ENCODE data around the gene ADCYAP1R1. TPM values are rescaled to one million over a fixed set of nuclear protein-coding genes. Genes with fewer than 3 reads are reported as not detected.

Gene ADCYAP1R1
- total and polyA plus RNA-seq, 2 of the 8 experiments (the other 6 are each of a cell fraction or from before 2014, with no cell fraction given) = 14.4 to 14.6 TPM

DNA sequence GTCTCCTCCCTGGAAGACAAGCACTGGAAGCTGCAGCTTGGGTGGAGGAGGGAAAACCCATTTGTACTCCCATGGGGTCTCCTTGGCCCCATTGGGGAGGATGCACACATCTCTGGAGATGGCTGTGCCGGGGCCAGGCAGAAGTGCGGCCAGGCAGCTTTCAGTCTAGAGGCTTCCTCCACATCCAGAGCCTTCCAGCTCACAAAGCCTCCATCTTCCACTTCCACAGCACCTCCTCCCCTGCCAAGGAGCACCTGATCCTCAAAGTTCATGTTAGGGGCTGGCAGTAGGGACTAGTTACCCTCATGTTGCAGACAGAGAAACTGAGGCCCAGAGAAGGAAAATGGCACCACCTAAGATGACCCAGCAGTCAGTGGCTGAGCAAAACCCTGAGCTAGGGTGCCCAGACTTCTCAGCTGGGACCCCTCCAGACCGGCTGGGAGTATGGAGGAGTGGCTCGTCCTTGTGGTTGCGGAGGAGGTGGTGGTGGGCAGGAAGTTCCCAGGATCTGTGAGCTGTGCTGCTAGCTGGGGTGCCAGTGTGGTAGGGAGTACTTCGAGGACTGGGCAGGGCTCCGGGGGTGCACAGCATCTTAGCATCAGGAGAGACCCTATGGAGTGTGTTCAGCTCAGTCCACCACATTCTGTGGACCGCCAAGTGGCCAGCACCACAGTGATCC is 44.2 kb downstream of the ADCYAP1R1 start:
- no peak for DNase-seq (ENCODE audit: low read depth in 1 of 2, low spot score in 2 of 2)
- CTCF ChIA-PET (ENCODE audit: partially characterized antibody) = interaction anchor here (0.9 to 19.4 kb wide), 8 partner anchors 10 to 158 kb away, joined by 3 to 162 read pairs (median 4); no protein-coding TSS in a partner anchor
- TF ChIP-seq RNF2 (IDR thresholded peaks at IDR 0.05; ENCODE audit: borderline replicate concordance, low read depth, low read length, missing control alignments, poor library complexity, severe bottlenecking) = no peak
- no peak for TF ChIP-seq SIRT6 (IDR thresholded peaks at IDR 0.05; ENCODE audit: low read length)
- TF ChIP-seq, protein P1, sequence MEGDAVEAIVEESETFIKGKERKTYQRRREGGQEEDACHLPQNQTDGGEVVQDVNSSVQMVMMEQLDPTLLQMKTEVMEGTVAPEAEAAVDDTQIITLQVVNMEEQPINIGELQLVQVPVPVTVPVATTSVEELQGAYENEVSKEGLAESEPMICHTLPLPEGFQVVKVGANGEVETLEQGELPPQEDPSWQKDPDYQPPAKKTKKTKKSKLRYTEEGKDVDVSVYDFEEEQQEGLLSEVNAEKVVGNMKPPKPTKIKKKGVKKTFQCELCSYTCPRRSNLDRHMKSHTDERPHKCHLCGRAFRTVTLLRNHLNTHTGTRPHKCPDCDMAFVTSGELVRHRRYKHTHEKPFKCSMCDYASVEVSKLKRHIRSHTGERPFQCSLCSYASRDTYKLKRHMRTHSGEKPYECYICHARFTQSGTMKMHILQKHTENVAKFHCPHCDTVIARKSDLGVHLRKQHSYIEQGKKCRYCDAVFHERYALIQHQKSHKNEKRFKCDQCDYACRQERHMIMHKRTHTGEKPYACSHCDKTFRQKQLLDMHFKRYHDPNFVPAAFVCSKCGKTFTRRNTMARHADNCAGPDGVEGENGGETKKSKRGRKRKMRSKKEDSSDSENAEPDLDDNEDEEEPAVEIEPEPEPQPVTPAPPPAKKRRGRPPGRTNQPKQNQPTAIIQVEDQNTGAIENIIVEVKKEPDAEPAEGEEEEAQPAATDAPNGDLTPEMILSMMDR (IDR thresholded peaks at IDR 0.05; ENCODE audit: control extremely low read depth in 1 of 3, insufficient read depth in 1 of 3, low read depth in 1 of 3, low read length in 3 of 3) = no peak
- TF ChIP-seq EP300 (IDR thresholded peaks at IDR 0.05; ENCODE audit: borderline replicate concordance in 1 of 2, low read depth in 2 of 2, low read length in 2 of 2) = no peak
- no peak for TF ChIP-seq RXRA (IDR thresholded peaks at IDR 0.05; ENCODE audit: insufficient read depth, low read depth, low read length)
- no peak for TF ChIP-seq TBP (IDR thresholded peaks at IDR 0.05; ENCODE audit: low read depth, low read length)
- no peak for TF ChIP-seq CBX8 (IDR thresholded peaks at IDR 0.05; ENCODE audit: borderline replicate concordance, low read depth, low read length)

More for the DNA sequence above, 44.2 kb downstream of the ADCYAP1R1 start:
- Histone ChIP-seq H2AK5ac (ENCODE audit: low read depth, low read length) (no peak overlapping the region), H3K4me3 (ENCODE audit: extremely low read depth in 1 of 4, insufficient read depth in 2 of 4, low read depth in 3 of 4, low read length in 4 of 4) (no peak overlapping the region), H3K23ac (ENCODE audit: insufficient read length) (no peak overlapping the region), H2AFZ (ENCODE audit: low read length) (no peak overlapping the region), H3K4ac (replicated peaks; ENCODE audit: insufficient read length, low read depth, low read length) (no peak overlapping the region), H3K56ac (replicated peaks; ENCODE audit: insufficient read length, low read depth, low read length) (no peak overlapping the region), H4K91ac (replicated peaks; ENCODE audit: insufficient read length, low read length) (no peak overlapping the region), H3K27ac (ENCODE audit: low read depth, low read length) (no peak overlapping the region), H2BK120ac (replicated peaks; ENCODE audit: low read depth, low read length) (no peak overlapping the region), H3K4me2 (ENCODE audit: insufficient read depth in 1 of 2, low read depth in 2 of 2, low read length in 2 of 2) (no peak overlapping the region), H3K9me3 (ENCODE audit: insufficient read depth in 2 of 2, low read depth in 1 of 2, low read length in 1 of 2) (no peaks in the 10 kb centered on the region), H2BK15ac (ENCODE audit: low read length) (no peak overlapping the region), H2BK12ac (ENCODE audit: low read depth, low read length) (no peak overlapping the region), H3K79me2 (ENCODE audit: control insufficient read depth in 1 of 2, insufficient read depth in 2 of 2, low read length in 2 of 2) (no peaks in the 10 kb centered on the region), H2BK5ac (ENCODE audit: low read depth, low read length) (no peak overlapping the region), H3K4me1 (replicated peaks in 1 of 4; ENCODE audit: control insufficient read depth in 3 of 4, insufficient read depth in 4 of 4, low read length in 3 of 4) (no peaks in the 10 kb centered on the region), H3K23me2 (ENCODE audit: low read depth, low read length) (no peaks in the 10 kb centered on the region), H4K8ac (ENCODE audit: extremely low read depth, insufficient read depth, low read length) (no peak overlapping the region; the same call in 1 of the 2 replicates), H4K20me1 (replicated peaks in 1 of 2; ENCODE audit: control insufficient read depth in 1 of 2, insufficient read depth in 2 of 2, low read length in 2 of 2) (peaks cover 3 to 5% of the 10 kb centered on the region in 2 experiments), H3K27me3 (replicated peaks in 1 of 4; ENCODE audit: control insufficient read depth in 3 of 4, extremely low read depth in 1 of 4, insufficient read depth in 3 of 4, low read length in 3 of 4) (no peaks in the 10 kb centered on the region), H2BK20ac (ENCODE audit: low read length) (no peak overlapping the region), H3K79me1 (ENCODE audit: low read depth, low read length) (no peaks in the 10 kb centered on the region), H4K5ac (ENCODE audit: insufficient read length, low read depth, low read length) (no peak overlapping the region), H3K14ac (ENCODE audit: insufficient read length) (no peak overlapping the region), H3K18ac (ENCODE audit: extremely low read depth, low read length) (no peak overlapping the region), H3K36me3 (ENCODE audit: control insufficient read depth in 2 of 4, insufficient read depth in 4 of 4, low read length in 3 of 4) (peaks cover 0 to 5% (median 0%) of the 10 kb centered on the region in 4 experiments; a peak in 2 of 8 replicates), H3K9ac (replicated peaks in 1 of 4; ENCODE audit: extremely low read depth in 1 of 4, low read depth in 3 of 4, low read length in 3 of 4) (no peak overlapping the region)
- FAIRE-seq = no peak
- WGBS, 2 experiments (ENCODE audit: extremely low coverage in 1 of 2, insufficient coverage in 1 of 2, insufficient read length in 1 of 2, insufficient replicate concordance in 2 of 2, low coverage in 1 of 2, low lambda C conversion rate in 2 of 2, missing lambda C conversion rate in 1 of 2) = 77% methylated on average over 8 of the region's 8 CpGs; no CpG with 5 or more reads in 1 of the 2 experiments
- POLR2A ChIA-PET (ENCODE audit: partially characterized antibody) = interaction anchor here (0.9 kb wide), 1 partner anchor 10 kb away, joined by 4 read pairs; no protein-coding TSS in a partner anchor
